LHCN-M2 (cell line): Measurements from ENCODE around the gene SLC16A1. TPM values are rescaled to one million over a fixed set of nuclear protein-coding genes. Genes with fewer than 3 reads are reported as not detected.
A peak's percentile ranks its signal among the peaks of the same experiment; 100 is the strongest.
"Not testable (repeated sequence)": the region's sequence is repeated elsewhere in the genome, so short reads cannot be mapped to it uniquely, and the experiment has no call there.

ENCODE experiments used
- DNase-seq: peaks from one replicate; pipeline ENCODE4 v3.0.0-alpha.2; 2012; ENCODE audit warnings: low read depth
- total RNA-seq: library from RNA; depleted of rRNA; stranded (reverse); fragments of >200 nt; gene quantifications from 2 replicates; pipeline ENCODE4 v1.2.3, GENCODE V29; 2014

Gene SLC16A1
- total RNA-seq, 1 experiment from 2014 or later = 79.1 TPM

DNA sequence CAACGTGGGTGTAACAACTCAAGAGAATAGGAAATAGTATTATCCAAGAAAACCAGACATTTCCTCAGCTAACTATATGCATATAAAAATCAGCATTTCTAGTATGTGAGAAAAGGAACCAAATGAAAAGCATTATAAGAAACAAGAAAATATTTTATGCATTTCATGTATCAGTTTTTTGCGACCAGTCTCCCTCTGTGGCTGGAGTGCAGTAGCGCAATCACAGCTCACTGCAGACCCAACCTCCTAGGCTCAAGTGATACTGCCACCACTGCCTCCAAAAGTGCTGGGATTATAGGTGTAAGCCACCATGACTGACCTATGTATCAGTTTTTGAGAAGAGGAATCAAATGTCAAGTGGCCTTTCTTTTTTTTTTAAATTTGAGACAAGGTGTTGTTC is 31.0 kb downstream of the SLC16A1 start:
- no peak for DNase-seq

DNA sequence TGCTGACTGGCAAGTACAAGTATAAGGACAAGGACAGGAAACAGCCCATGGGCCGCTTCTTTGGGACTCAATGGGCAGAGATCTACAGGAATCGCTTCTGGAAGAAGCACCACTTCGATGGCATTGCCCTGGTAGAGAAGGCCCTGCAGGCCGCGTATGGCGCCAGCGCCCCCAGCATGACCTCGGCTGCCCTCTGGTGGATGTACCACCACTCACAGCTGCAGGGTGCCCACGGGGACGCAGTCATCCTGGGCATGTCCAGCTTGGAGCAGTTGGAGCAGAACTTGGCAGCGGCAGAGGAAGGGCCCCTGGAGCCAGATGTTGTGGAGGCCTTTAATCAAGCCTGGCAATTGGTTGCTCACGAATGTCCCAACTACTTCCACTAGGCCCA is 32.0 kb downstream of the SLC16A1 start:
- peak; percentile 2 for DNase-seq

DNA sequence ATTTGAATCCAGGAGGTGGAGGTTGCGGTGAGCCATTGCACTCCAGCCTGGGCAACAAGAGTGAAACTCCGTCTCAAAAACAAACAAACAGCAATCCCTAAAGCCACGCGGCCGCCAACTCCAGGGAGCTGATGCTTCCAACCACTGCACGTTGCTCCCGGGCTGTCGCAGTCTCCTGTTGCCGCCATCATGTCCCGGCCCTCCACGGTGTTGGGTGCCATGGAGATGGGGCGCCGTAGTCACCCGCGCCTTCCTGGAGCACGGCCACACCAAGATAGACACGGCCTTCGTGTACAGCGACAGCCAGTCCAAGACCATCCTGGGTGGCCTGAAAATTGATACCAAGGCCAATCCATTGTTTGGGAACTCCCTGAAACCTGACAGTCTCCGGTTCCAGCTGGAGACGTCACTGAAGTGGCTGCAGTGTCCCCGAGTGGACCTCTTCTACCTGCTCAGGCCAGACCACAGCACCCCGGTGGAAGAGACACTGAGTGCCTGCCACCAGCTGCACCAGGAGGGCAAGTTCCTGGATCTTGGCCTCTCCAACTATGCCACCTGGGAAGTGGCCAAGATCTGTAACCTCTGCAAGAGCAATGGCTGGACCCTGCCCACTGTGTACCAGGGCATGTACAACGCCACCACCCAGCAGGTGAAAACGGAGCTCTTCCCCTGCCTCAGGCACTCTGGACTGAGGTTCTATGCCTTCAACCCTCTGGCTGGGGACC is 32.6 kb downstream of the SLC16A1 start:
- DNase-seq = no peak

DNA sequence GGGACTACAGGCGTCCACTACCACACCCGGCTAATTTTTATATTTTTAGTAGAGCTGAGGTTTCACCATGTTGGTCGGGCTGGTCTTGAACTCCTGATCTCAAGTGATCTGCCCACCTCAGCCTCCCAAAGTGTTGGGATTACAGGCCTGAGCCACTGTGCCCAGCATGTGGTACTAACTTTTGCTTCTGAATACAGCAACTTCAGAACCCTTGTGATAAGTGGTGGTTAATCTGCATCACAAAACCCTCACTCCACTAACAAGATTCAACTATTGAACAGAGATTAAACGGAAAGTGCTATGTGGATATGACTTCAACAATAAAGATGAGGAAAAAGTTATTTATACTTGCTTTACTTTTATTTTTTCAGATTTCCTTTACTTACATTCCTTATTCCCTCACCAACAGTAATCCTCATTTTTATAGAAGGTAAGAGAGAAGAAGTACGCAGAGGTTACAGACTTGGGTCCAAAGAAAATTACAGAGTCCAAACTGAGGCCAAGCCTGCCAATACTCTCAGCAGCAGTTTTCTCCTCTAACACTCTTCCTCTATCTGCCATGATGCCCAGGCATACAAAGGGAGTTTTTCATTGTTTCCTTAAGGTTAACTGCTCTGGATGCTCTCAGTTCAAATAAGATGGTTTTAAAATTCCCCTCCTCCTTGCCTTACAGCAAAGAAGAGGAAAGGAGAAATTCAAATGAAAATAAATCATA is 44.3 kb downstream of the SLC16A1 start:
- DNase-seq = no peak

DNA sequence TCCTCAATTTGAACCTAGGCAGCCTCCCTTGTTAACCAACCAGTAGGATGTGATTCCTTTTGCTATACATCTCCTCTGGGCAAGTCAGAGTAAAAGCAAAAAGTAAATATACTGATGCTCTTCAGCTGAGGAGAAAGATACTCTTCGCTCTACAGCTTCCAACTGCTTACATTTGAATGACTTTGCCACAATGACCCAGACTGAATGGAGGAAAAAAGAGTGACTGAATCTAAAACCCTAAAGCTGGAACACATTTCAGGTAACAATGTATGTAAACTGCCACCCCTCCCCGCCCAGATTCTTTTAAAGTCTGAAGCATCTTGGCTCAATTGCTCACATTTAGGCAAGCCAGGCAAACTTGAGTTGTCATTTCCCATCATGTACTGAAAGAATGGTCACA is 46.1 kb downstream of the SLC16A1 start:
- no peak for DNase-seq

DNA sequence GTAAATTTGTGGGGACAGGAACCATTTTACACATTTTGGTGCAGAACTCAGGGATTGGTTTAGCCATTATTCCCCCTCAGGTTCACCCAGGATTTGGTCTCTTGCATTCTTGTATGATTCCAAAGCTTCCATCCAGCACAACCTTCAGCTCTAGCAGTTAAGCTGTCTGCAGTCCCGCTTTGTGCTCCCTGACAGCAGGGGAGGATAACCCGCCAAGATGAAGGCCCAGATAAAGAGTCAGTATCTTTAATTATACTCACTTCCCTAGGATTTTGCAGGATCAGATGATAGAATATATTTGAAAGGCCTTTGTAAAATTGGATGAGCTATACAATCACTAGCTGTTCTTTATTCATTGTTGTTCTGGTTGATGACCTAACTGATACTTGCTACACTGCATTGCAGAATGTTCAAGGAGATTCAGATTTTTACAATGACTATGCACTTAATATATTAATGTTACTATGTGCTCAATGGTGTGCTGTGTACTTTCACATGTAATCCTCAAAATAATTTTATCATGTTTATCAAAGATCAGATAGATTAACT is 49.8 kb downstream of the SLC16A1 start:
- peak; percentile 8 for DNase-seq

DNA sequence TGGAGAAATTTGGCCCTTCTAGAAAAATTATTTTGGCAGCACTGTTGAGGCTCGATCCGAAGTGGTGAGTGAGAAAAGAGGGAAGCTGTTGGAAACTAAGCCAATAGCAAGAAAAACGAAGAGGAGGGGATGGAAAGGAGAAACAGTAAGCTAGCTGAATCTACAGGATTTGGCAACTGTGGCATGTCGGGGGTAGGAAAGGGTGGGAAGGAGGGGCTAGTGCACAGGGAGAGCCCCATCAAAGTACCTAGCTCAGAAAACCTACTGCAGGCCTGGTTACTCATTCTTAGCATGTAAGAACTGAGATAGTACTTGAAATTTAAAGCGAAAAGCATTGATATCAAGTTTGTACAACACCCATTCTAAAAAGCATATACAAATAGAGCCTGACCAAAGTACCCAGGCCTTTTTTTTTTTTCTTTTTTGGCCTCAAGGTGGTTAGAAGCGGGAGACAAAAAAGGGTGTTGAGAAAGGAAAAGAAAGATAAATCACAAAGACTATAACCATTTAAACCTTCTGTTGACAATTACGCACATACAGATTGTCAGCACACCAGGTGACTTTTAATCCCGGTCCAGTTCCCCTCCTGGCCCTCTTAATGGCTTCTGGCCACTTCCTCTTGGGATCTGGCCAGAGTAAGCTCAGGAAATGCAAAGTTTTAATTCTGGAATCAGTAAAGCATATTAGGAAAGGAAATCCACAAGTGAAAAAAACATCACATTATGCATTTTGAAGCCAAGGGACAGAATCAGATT is 50.4 kb downstream of the SLC16A1 start:
- DNase-seq = peak; percentile 9

DNA sequence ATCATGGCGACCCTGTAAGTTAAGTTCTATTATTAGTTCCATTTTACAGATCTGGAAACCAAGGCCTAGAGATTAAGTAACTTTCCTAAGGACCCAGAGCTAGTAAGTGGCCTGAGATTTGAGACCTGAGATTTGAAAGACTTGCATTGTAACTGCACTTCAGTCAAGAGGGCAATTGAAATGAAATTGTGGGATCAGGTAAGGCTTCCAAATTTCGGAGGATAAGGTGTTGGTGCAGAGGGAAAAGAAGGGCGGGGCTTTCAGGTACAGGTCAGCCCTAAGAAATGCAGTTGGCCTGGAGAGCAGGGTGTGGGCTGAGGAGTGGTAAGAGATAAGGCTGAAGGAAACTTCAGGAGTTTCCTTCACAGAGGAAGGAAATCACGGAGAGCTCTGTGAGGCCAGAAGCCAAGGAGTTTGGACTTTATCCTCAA is 51.1 kb downstream of the SLC16A1 start:
- DNase-seq = no peak

DNA sequence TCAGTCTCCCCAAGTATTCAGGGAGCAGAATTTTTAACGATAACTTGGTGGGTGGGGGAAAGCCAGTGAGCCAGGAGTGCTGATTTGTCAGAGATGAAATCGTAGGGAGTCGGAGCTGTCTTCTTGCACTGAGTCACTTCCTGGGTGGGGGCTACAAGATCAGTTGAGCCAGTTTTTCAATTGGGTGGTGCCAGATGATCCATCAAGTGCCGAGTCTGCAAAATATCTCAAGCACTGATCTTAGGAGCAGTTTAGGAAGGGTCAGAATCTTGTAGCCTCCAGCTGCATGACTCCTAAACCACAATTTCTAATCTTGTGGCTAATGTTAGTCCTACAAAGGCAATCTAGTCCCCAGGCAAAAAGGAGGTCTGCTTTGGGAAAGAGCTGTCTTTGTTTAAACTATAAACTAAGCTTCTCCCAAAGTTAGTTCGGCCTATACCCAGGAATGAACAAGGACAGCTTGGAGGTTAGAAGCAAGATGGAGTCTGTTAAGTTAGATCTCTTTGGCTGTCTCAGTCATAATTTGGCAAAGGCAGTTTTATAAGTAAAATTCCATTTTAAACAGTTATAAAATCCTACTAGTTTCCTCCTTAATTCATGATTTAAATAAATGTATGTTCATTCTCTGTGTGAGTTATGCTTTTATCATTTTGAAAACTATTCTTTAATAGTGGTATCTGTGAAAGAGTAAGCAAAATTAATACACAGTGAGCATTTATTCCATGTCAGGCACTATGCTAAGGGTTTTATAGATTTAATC is 51.7 kb downstream of the SLC16A1 start:
- DNase-seq = peak; percentile 61

DNA sequence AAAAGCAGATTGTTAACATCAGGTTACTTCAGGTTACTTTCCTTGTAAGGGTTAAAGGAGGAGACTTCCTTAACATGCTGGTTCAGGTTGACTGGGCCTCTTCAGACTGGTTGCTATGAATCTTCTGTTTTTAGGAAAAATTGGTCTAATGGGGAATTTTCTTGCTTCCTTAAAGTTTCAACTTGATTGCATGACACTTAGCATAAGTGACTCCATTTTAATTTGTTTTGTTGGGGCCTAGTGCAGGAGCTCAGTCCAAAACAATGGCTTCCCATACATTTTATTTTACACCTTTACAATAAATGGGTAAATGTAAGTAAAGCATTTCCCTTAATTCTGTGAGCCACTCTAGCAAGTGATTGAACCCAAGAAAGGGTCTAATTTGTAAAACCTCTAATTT is 53.8 kb downstream of the SLC16A1 start:
- DNase-seq = no peak

DNA sequence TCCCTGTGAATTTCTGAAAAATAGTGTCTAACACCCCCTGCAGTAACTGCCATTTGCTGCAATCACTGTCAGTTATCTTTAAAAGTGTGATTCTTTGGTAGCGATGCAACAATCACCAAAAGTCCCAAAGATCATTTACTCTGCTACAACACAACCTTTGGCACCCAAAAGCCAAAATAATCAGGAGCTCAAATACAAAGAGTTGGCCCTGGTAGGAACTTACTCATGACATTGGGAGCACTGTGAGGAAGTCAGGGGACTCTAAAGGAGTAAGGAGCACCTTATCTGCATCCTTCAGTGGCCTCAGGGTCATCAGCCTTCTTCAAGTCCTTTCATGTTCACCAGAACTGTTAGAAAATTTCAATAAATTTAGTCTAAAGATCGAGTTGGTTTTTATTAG is 54.6 kb downstream of the SLC16A1 start:
- DNase-seq = no peak

DNA sequence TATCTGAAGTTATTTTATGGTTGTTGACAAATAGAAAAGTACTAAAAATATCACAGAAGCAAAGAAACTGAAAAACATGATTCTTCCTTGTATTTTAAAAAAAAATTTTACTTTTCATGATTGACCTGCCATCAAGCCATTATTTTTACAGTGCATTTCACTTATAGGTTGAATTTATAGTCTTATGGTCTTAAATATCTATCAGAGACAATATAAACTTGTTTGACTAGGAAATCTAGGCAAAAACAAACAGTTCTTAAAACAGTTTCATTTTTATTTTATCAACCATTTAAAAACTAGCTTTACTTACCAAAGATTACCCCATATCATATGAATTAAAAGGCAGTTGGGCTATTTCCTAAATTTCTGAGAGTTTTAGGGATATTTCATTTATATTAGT is 59.2 kb downstream of the SLC16A1 start:
- no peak for DNase-seq

DNA sequence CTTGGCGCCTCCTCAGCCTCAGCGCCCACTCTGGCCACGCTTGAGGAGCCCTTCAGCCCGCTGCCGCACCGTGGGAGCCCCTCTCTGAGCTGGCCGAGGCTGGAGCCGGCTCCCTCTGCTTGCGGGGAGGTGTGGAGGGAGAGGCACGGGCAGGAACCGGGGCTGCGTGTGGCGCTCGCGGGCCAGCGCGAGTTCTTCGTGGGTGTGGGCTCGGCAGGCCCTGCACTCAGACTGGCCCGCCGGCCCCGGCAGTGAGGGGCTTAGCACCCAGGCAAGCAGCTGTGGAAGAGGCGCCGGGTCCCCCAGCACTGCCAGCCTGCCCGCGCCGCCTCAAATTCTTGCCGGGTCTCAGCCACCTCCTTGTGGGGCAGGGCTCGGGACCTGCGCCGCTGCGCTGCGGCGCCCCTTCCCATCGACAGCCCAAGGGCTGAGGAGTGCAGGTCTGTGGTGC is 61.4 kb downstream of the SLC16A1 start:
- DNase-seq = no peak

DNA sequence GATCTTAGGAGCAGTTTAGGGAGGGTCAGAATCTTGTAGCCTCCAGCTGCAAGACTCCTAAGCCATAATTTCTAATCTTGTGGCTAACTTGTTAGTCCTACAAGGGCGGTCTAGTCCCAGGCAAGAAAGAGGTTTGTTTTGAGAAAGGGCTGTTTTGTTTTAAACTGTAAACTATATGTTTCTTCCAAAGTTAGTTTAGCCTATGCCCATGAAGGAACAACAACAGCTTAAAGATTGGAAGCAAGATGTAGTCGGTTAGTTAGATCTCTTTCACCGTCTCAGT is 62.0 kb downstream of the SLC16A1 start:
- DNase-seq = no peak

DNA sequence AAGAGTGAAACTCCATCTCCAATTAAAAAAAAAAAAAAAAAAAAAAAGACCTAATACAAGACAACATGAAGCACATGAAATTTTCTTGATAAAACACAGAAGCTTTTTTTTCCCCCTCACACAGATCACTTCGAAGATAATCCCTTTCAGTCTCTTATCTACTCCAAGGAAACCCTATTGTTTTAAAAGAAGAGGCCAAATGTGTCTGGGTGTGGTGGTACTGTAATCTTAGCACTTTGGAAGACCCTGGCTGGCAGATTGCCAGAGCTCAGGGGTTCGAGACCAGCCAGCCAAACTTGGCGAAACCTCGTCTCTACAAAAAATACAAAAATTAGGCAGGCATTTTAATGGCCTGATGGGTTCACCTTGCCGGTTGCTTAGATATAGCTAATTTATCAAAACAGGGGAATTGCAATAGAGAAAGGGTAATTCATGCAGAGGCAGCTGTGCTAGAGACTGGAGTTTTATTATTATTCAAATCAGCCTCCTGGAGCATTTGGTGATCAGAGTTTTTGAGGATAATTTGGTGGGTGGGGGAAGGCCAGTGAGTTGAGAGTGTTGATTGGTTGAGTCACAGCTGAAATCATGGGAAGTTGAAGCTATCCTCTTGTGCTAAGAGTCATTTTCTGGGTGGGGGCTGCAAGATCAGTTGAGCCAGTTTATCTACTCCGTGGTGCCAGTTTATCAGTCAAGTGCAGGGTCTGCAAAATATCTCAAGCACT is 62.5 kb downstream of the SLC16A1 start:
- DNase-seq = no peak

DNA sequence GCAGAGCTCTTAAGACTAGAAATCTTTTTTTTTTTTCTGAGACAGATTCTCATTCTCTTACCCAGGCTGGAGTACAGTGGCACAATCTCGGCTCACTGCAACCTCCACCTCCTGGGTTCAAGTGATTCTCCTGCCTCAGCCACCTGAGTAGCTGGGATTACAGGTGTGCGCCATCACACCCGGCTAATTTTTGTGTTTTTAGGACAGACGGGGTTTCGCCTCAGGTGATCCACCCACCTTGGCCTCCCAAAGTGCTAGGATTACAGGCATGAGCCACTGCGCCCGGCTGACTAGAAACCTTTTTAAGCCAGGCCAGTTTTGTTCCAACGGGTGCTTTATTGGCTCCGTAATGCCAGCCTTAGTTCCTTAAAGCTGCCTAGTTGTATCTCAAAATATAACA is 66.1 kb downstream of the SLC16A1 start:
- not testable (repeated sequence) for DNase-seq

DNA sequence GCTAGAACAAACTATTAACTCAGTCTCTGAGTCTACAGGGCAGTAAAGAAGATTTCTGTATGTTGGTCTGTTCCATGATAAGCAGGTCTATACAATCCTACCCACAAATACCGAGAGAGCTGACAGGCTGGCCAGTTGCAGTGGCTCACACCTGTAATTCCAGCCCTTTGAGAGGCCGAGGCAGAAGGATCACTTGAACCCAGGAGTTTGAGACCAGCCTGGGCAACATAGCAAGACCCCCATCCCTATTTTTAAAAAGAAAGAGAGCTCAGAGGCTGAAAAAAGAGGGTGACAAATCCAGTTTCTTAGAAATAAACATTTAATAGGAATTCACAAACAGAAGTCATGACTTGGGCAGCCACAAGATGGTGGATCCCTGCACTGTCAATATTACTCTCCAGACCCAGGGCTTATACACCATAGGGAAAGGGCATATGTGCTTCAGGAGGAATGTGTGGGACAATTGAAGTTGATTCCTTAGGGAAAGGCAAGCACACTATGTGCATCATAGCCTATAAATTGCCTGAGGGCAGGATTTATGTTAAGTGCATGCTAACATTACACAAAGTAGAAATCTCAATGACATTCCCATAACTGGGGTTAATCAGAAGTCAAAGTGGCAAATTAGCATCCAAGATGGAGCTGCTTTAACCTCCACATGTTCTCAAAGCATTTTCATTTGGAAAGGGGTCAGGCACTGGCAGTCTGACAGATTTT is 66.8 kb downstream of the SLC16A1 start:
- no peak for DNase-seq

DNA sequence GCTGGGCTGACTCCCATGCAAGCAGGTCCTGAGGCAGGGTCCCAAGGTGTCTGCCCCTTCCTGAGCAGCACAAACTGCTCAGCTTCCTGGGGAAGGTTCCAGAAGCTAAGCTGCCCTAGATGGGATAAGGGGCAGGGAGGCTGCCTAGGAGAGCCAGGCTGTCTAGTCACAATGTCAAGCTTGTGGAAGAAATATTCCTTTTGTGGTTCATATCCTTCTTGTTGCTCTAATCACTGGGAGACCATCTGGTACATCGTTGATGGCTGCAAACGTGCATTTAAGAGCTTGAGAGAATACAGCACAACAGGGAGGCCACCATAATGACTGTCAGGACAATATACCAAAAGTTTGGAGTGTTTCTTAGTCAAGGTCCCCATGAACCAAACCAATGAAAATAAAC is 67.4 kb downstream of the SLC16A1 start:
- DNase-seq = no peak

DNA sequence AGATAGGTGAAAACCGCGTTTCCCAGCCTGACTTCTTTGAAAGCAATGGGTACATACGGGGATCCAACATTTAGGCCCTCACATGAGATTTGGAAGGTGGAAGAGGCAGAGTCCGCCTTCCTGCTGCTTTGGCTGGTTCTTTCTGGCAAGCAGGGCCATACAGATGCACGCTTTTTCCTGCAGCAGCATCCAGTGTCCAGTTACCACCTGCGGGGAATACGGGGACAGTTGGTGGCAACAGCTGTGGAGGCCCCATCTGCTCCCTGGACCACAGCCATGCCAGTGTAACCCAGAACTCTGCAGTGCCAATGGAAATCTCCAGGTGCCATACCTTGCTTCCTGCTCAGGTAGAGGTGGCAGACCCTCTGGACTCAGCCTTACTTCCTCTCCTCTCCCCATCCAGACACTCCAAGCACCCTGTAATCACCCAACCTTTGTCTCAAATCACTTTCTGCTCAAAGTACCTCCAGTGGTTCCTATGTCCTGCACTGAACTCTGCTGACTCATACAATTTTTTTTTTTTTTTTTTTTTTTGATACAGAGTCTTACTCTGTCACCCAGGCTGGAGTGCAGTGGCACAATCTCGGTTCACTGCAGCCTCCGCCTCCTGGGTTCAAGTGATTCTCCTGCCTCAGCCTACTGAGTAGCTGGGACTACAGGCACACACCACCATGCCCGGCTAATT is 68.3 kb downstream of the SLC16A1 start:
- no peak for DNase-seq

DNA sequence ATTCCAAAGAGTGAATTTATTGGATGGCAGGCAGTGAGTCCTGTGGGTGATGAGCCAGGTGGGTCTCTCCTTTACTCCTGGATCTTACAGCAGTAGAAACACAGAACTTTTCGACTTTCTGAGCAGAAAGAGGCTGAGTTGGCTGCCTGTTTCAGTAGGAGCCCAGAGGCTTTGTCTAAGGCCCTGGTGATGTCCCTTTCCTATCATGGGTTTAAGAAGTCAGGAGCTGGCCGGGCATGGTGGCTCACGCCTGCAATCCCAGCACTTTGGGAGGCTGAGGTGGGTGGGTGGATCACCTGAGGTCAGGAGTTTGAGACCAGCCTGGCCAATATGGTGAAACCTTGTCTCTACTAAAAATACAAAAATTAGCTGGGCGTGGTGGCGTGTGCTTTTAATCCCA is 71.0 kb downstream of the SLC16A1 start:
- not testable (repeated sequence) for DNase-seq
